Measurements from ENCODE around the gene IFNL1.

GRCh38 chr19:39301562-39301961 is 5.4 kb downstream of the IFNL1 start:
- TF ChIP-seq, protein P1, sequence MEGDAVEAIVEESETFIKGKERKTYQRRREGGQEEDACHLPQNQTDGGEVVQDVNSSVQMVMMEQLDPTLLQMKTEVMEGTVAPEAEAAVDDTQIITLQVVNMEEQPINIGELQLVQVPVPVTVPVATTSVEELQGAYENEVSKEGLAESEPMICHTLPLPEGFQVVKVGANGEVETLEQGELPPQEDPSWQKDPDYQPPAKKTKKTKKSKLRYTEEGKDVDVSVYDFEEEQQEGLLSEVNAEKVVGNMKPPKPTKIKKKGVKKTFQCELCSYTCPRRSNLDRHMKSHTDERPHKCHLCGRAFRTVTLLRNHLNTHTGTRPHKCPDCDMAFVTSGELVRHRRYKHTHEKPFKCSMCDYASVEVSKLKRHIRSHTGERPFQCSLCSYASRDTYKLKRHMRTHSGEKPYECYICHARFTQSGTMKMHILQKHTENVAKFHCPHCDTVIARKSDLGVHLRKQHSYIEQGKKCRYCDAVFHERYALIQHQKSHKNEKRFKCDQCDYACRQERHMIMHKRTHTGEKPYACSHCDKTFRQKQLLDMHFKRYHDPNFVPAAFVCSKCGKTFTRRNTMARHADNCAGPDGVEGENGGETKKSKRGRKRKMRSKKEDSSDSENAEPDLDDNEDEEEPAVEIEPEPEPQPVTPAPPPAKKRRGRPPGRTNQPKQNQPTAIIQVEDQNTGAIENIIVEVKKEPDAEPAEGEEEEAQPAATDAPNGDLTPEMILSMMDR (IDR thresholded peaks at IDR 0.05; ENCODE audit: low read length) = no peak
- no peak for TF ChIP-seq EZH2 (IDR thresholded peaks at IDR 0.05; ENCODE audit: borderline replicate concordance, low read length)

Data from OCI-LY1 (cell line).